ENCODE measurements around the gene WWOX.

Gene WWOX

DNA sequence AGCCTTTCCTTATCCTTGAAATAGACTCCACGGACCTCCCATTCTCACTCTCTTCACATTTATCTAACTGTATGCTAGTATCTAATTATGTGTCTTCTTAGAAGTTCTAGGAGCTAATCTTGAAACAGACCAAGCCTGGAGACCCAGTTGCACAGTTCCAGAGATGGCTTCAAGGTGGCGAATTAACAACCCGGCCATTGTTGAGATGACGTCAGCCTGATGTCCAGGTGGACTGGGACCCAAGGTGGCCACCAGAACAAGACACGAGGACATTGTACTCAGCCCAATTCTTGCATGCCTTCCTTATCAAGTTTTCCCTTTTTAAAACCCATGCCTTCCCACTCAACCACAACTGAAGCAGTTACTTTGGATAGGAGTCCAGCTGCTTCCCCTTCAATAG lies 29.5 kb upstream of the WWOX start:
- TF ChIP-seq ISL1 (CRISPR knock-in tag; IDR thresholded peaks at IDR 0.05) (no peak), ZFP30 (CRISPR knock-in tag; IDR thresholded peaks at IDR 0.05) (no peak), SNAI2 (CRISPR knock-in tag; IDR thresholded peaks at IDR 0.05) (no peak), ZC3H10 (CRISPR knock-in tag; IDR thresholded peaks at IDR 0.05) (no peak), OSR1 (CRISPR knock-in tag; IDR thresholded peaks at IDR 0.05) (no peak), BACH2 (CRISPR knock-in tag; IDR thresholded peaks at IDR 0.05; ENCODE audit: borderline replicate concordance) (no peak), ESRRG (CRISPR knock-in tag; IDR thresholded peaks at IDR 0.05) (no peak), ARNTL (CRISPR knock-in tag; IDR thresholded peaks at IDR 0.05; ENCODE audit: borderline replicate concordance, low read depth) (no peak), GLIS3 (CRISPR knock-in tag; IDR thresholded peaks at IDR 0.05) (no peak), ZNF70 (CRISPR knock-in tag; IDR thresholded peaks at IDR 0.05) (no peak)
- TF ChIP-seq, protein P1, sequence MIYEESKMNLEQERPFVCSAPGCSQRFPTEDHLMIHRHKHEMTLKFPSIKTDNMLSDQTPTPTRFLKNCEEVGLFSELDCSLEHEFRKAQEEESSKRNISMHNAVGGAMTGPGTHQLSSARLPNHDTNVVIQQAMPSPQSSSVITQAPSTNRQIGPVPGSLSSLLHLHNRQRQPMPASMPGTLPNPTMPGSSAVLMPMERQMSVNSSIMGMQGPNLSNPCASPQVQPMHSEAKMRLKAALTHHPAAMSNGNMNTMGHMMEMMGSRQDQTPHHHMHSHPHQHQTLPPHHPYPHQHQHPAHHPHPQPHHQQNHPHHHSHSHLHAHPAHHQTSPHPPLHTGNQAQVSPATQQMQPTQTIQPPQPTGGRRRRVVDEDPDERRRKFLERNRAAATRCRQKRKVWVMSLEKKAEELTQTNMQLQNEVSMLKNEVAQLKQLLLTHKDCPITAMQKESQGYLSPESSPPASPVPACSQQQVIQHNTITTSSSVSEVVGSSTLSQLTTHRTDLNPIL (CRISPR knock-in tag; IDR thresholded peaks at IDR 0.05; ENCODE audit: low read depth) = no peak
- TF ChIP-seq, protein P2, sequence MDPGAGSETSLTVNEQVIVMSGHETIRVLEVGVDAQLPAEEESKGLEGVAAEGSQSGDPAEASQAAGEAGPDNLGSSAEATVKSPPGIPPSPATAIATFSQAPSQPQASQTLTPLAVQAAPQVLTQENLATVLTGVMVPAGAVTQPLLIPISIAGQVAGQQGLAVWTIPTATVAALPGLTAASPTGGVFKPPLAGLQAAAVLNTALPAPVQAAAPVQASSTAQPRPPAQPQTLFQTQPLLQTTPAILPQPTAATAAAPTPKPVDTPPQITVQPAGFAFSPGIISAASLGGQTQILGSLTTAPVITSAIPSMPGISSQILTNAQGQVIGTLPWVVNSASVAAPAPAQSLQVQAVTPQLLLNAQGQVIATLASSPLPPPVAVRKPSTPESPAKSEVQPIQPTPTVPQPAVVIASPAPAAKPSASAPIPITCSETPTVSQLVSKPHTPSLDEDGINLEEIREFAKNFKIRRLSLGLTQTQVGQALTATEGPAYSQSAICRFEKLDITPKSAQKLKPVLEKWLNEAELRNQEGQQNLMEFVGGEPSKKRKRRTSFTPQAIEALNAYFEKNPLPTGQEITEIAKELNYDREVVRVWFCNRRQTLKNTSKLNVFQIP (CRISPR knock-in tag; IDR thresholded peaks at IDR 0.05; ENCODE audit: borderline replicate concordance, low read depth) = no peak
- ATAC-seq = no peak

DNA sequence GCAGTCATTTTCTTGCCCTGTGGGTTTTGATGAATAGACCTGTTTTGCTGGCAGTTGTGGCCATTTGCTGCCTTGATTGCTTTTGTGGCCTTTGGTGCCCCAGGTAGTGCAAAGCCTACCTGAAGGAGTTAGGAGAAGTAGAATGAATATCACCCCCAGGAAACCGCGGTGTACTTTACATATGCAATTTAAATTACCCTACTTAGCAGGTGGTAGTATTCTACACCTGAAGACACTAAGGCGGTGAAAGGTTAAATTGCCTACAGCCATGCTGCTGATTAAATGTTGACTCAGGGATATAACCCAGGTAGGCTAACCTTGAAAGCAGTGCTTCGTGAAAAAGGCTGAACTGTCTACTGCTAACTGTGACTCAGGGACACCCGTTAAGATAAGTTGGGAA lies 27.2 kb upstream of the WWOX start:
- TF ChIP-seq ZFP3 (CRISPR knock-in tag; IDR thresholded peaks at IDR 0.05) (no peak), ZFP30 (CRISPR knock-in tag; IDR thresholded peaks at IDR 0.05) (no peak), TOX (CRISPR knock-in tag; IDR thresholded peaks at IDR 0.05; ENCODE audit: borderline replicate concordance) (no peak), RARB (CRISPR knock-in tag; IDR thresholded peaks at IDR 0.05) (no peak), BACH2 (CRISPR knock-in tag; IDR thresholded peaks at IDR 0.05; ENCODE audit: borderline replicate concordance) (no peak), ZC3H10 (CRISPR knock-in tag; IDR thresholded peaks at IDR 0.05) (no peak), TCF4 (CRISPR knock-in tag; IDR thresholded peaks at IDR 0.05; ENCODE audit: borderline replicate concordance) (no peak), ESRRG (CRISPR knock-in tag; IDR thresholded peaks at IDR 0.05) (no peak), PPARA (CRISPR knock-in tag; IDR thresholded peaks at IDR 0.05; ENCODE audit: borderline replicate concordance) (no peak), ZNF565 (CRISPR knock-in tag; conservative IDR thresholded peaks at IDR 0.05; ENCODE audit: low read depth) (no peak), ZNF70 (CRISPR knock-in tag; IDR thresholded peaks at IDR 0.05) (no peak)
- TF ChIP-seq, protein P2 (CRISPR knock-in tag; IDR thresholded peaks at IDR 0.05; ENCODE audit: borderline replicate concordance, low read depth) = no peak
- TF ChIP-seq, protein P3, sequence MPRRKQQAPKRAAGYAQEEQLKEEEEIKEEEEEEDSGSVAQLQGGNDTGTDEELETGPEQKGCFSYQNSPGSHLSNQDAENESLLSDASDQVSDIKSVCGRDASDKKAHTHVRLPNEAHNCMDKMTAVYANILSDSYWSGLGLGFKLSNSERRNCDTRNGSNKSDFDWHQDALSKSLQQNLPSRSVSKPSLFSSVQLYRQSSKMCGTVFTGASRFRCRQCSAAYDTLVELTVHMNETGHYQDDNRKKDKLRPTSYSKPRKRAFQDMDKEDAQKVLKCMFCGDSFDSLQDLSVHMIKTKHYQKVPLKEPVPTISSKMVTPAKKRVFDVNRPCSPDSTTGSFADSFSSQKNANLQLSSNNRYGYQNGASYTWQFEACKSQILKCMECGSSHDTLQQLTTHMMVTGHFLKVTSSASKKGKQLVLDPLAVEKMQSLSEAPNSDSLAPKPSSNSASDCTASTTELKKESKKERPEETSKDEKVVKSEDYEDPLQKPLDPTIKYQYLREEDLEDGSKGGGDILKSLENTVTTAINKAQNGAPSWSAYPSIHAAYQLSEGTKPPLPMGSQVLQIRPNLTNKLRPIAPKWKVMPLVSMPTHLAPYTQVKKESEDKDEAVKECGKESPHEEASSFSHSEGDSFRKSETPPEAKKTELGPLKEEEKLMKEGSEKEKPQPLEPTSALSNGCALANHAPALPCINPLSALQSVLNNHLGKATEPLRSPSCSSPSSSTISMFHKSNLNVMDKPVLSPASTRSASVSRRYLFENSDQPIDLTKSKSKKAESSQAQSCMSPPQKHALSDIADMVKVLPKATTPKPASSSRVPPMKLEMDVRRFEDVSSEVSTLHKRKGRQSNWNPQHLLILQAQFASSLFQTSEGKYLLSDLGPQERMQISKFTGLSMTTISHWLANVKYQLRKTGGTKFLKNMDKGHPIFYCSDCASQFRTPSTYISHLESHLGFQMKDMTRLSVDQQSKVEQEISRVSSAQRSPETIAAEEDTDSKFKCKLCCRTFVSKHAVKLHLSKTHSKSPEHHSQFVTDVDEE (CRISPR knock-in tag; IDR thresholded peaks at IDR 0.05) = no peak
- TF ChIP-seq, protein P1 (CRISPR knock-in tag; IDR thresholded peaks at IDR 0.05; ENCODE audit: low read depth) = no peak
- ATAC-seq = no peak

DNA sequence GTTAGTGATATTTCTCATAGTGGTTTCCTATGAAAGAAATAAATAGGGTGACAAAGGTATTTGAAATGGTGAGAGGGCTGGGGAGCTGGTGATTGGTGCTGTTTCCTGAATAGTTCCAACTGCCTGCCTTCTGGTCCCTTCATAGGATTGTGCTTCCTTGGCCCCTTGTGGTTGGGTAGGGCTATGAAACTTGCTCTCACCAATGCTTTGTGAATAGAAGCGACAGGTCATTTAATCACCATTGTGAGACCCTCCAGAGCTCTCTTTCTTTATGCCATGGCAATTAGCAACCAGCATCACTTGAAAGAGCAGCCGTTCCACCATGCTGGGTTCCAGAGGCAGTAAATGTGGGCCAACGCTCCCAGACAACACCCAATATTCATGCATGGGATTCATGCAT lies 23.7 kb upstream of the WWOX start:
- TF ChIP-seq BACH2 (CRISPR knock-in tag; IDR thresholded peaks at IDR 0.05; ENCODE audit: borderline replicate concordance) = no peak
- TF ChIP-seq, protein P4, sequence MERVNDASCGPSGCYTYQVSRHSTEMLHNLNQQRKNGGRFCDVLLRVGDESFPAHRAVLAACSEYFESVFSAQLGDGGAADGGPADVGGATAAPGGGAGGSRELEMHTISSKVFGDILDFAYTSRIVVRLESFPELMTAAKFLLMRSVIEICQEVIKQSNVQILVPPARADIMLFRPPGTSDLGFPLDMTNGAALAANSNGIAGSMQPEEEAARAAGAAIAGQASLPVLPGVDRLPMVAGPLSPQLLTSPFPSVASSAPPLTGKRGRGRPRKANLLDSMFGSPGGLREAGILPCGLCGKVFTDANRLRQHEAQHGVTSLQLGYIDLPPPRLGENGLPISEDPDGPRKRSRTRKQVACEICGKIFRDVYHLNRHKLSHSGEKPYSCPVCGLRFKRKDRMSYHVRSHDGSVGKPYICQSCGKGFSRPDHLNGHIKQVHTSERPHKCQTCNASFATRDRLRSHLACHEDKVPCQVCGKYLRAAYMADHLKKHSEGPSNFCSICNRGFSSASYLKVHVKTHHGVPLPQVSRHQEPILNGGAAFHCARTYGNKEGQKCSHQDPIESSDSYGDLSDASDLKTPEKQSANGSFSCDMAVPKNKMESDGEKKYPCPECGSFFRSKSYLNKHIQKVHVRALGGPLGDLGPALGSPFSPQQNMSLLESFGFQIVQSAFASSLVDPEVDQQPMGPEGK (CRISPR knock-in tag; IDR thresholded peaks at IDR 0.05; ENCODE audit: borderline replicate concordance) = no peak
- TF ChIP-seq ZFP3 (CRISPR knock-in tag; IDR thresholded peaks at IDR 0.05) = no peak
- no peak for TF ChIP-seq TOX (CRISPR knock-in tag; IDR thresholded peaks at IDR 0.05; ENCODE audit: borderline replicate concordance)
- TF ChIP-seq, protein P2 (CRISPR knock-in tag; IDR thresholded peaks at IDR 0.05; ENCODE audit: borderline replicate concordance, low read depth) = no peak
- no peak for TF ChIP-seq ARNTL (CRISPR knock-in tag; IDR thresholded peaks at IDR 0.05; ENCODE audit: borderline replicate concordance, low read depth)
- TF ChIP-seq, protein P5, sequence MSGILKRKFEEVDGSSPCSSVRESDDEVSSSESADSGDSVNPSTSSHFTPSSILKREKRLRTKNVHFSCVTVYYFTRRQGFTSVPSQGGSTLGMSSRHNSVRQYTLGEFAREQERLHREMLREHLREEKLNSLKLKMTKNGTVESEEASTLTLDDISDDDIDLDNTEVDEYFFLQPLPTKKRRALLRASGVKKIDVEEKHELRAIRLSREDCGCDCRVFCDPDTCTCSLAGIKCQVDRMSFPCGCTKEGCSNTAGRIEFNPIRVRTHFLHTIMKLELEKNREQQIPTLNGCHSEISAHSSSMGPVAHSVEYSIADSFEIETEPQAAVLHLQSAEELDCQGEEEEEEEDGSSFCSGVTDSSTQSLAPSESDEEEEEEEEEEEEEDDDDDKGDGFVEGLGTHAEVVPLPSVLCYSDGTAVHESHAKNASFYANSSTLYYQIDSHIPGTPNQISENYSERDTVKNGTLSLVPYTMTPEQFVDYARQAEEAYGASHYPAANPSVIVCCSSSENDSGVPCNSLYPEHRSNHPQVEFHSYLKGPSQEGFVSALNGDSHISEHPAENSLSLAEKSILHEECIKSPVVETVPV (CRISPR knock-in tag; IDR thresholded peaks at IDR 0.05) = no peak
- no peak for TF ChIP-seq ZNF8 (CRISPR knock-in tag; IDR thresholded peaks at IDR 0.05)
- no peak for TF ChIP-seq PPARA (CRISPR knock-in tag; IDR thresholded peaks at IDR 0.05; ENCODE audit: borderline replicate concordance)
- ATAC-seq = no peak

Measured in SK-N-SH treated with all-trans-retinoic acid at 6 μM for 48 hours (cell line).